Epithelial cell of proximal tubule (primary cell): Measurements from ENCODE around the gene ZDHHC4. TPM values are rescaled to one million over a fixed set of nuclear protein-coding genes. Genes with fewer than 3 reads are reported as not detected.
A peak's percentile ranks its signal among the peaks of the same experiment; 100 is the strongest.

Experiments used
- DNase-seq: peaks from one replicate; pipeline ENCODE4 v3.0.0-alpha.2; 2011; ENCODE audit warnings: low read depth
- H3K4me3 ChIP-seq: 2 replicates; pipeline ENCODE4 v1.5.1; 2011; ENCODE audit warnings: low read depth, mild to moderate bottlenecking, low read length
- CTCF ChIP-seq: conservative IDR thresholded peaks from 2 replicates; pipeline ENCODE4 v1.5.1; 2012; ENCODE audit warnings: low read depth, mild to moderate bottlenecking, low read length
- total RNA-seq: library from RNA; depleted of rRNA; stranded (reverse); fragments of >200 nt; gene quantifications from 2 replicates; pipeline ENCODE4 v1.2.3, GENCODE V29; 2015

ZDHHC4 gene
- total RNA-seq, 1 donor from 2014 or later: 55.1 TPM

DNA sequence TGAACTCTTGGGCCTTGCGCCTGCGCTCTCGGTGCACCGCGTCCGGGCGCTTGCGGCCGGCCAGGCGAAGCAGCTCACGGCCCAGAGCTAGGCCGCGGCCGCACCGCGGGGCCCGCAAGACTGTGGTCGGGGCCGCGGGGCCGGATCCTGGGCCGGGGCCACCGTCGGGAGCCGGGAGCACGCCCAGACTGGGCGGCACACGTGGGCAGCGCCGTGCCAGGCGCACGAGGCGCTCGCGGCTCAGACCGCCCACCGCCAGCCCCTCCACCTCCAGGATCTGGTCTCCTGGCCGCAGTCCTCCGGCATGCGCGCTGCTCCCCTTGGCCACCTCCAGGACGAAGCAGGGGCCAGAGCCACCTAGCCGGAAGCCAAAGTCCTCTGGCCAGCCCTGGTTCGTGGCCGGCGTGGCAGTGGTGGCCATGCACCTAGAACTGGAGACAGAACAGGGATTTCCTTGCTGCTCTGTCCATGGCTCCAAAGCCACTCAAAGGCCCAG, 26.2 kb upstream of the ZDHHC4 start, which contains the start of gene GRID2IP:
Gene GRID2IP, minus strand, starts transcription at position 446 of the 496 bp plus-strand sequence. Its CDS starts 25 bp downstream, at position 421.
- TF ChIP-seq CTCF: no peak
- H3K4me3 ChIP-seq: no peak within 1 kb of the TSS
- DNase-seq: no peak

GRCh38 chr7:6553448-6554044, 23.7 kb upstream of the ZDHHC4 start:
- TF ChIP-seq CTCF: peak; percentile 17
- no peak for DNase-seq

GRCh38 chr7:6554848-6555247, 22.4 kb upstream of the ZDHHC4 start:
- H3K4me3 ChIP-seq: no peak overlapping the region
- no peak for DNase-seq
- no peak for TF ChIP-seq CTCF

More at GRCh38 chr7:6553448-6554044, 23.7 kb upstream of the ZDHHC4 start:
- no peak overlapping the region for H3K4me3 ChIP-seq

- H3K4me3 ChIP-seq: no peak overlapping the region
- no peak for DNase-seq
- peak; percentile 42 for TF ChIP-seq CTCF
These were observed 21.1 kb upstream of the ZDHHC4 start for GRCh38 chr7:6556196-6556595.

- peak; percentile 70 for TF ChIP-seq CTCF
- no peak overlapping the region for H3K4me3 ChIP-seq
- DNase-seq: no peak
These were observed 18.4 kb upstream of the ZDHHC4 start for GRCh38 chr7:6558837-6559236.

DNA sequence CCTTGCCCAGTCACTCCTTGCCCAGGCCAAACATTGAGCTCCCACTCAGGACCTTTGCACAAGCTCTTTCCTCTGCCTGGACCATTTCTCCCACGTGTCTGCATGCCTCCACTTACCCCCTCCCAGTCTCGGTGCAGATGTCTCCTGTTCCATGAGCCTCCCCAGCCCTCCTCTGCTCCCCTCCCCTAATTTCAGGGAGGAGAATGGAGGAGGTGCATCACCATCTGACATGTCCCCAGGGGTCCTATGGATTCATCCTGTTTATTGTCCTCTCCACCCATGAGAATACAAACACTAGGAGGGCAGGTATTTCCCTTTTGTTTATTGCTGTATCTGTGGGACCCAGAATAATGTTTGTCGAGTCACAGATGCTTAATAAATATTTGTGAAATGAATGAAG, 17.4 kb upstream of the ZDHHC4 start:
- no peak for DNase-seq
- no peak for TF ChIP-seq CTCF
- no peak overlapping the region for H3K4me3 ChIP-seq

GRCh38 chr7:6562106-6562505, 15.1 kb upstream of the ZDHHC4 start:
- DNase-seq: no peak
- no peak overlapping the region for H3K4me3 ChIP-seq
- TF ChIP-seq CTCF: no peak
